Heart left ventricle (tissue), 13 donors: ENCODE data around the gene CDC20B.

ENCODE experiments used
- POLR2A ChIP-seq, 2 donors: fragments of 450-650 bp; IDR thresholded peaks; one replicate each; pipeline ENCODE4 v1.6.1; 2017; ENCODE audit warnings: antibody characterized with exemption in 2 of 2, mild to moderate bottlenecking in 2 of 2, moderate library complexity in 2 of 2
- TF ChIP-seq, protein P1 (sequence below), 12 donors: fragments of 200-600 bp; sonication (generic) in 4 of 12; IDR thresholded peaks; one replicate each; pipeline versions ENCODE4 v1.5.0 to v1.8.0; 2018 to 2022; ENCODE audit warnings: antibody characterized with exemption in 12 of 12, mild to moderate bottlenecking in 5 of 12
- donor health status: ischemic (EF 13 %, LVEDD 7.1; RV severe dilation, severe dysfunction).
- donor health status: DM: no; HTN: yes; CAD: no.
- donor health status: DM: no; HTN: no; CAD: no.
- donor health status: ischemic (EF 25% LVEDD 6.9; RV normal size, moderate dysfunction).
- donor health status: ischemic (EF 25% LVEDD 5.7; RV mildly dilated, moderate dysfunction).
- donor health status: ischemic (EF 35%, LVEDD 5.7; RV mildly dilated, moderate dysfunction).
- donor health status: nonischemic (EF 11% LVEDD 7.7; RV severe dilation, severe dysfunction).
- donor health status: DM: yes; HTN: yes; CAD: no.
- donor health status: PGD.
- donor health status: ischemic (EF 29% LVEDD 5.4; RV normal size, mild dysfunction).
- donor health status: nonischemic (EF 23%, LVEDD 6.1; RV moderate dilation, normal function).

DNA sequence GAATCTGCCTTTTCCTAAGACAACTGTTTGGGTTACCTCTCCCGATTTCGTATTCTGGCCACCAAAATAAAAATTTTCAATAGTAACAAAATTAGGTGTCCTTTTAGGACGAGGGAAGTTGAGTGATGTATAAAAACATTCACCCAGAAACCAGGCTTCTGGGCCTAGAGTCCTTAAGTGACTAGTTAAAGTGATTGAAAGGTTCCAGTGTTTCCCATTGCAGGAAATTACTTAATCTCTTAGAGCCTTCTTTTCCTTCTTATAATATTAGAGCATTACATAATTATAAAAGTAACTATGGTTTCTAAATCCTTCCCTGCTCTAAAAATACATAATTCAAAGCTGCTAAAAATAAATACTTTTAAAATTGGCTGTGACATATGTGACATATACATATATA is 46.8 kb upstream of the CDC20B start:
- TF ChIP-seq POLR2A (IDR thresholded peaks at IDR 0.05), result no peak
- TF ChIP-seq, protein P1, sequence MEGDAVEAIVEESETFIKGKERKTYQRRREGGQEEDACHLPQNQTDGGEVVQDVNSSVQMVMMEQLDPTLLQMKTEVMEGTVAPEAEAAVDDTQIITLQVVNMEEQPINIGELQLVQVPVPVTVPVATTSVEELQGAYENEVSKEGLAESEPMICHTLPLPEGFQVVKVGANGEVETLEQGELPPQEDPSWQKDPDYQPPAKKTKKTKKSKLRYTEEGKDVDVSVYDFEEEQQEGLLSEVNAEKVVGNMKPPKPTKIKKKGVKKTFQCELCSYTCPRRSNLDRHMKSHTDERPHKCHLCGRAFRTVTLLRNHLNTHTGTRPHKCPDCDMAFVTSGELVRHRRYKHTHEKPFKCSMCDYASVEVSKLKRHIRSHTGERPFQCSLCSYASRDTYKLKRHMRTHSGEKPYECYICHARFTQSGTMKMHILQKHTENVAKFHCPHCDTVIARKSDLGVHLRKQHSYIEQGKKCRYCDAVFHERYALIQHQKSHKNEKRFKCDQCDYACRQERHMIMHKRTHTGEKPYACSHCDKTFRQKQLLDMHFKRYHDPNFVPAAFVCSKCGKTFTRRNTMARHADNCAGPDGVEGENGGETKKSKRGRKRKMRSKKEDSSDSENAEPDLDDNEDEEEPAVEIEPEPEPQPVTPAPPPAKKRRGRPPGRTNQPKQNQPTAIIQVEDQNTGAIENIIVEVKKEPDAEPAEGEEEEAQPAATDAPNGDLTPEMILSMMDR (IDR thresholded peaks at IDR 0.05), result no peak
